ENCODE data around the gene MED10. TPM values are rescaled to one million over a fixed set of nuclear protein-coding genes. Genes with fewer than 3 reads are reported as not detected.
A peak's percentile ranks its signal among the peaks of the same experiment; 100 is the strongest.

The MED10 gene
- total and polyA plus RNA-seq, 9 of the 15 experiments (the other 6 are each of a cell fraction or from before 2014, with no cell fraction given), result 23.8 to 83.4 (median 58.8) TPM

- TF ChIP-seq TSHZ1 (CRISPR knock-in tag; IDR thresholded peaks at IDR 0.05) (no peak), JUN (IDR thresholded peaks at IDR 0.05; ENCODE audit: borderline replicate concordance, low read depth, low read length) (0 out of 2 replicates have a peak, but pooled peaks have one; percentile 27), JUN (CRISPR knock-in tag; IDR thresholded peaks at IDR 0.05; ENCODE audit: borderline replicate concordance) (no peak), POLR2G (IDR thresholded peaks at IDR 0.05; ENCODE audit: low read depth, low read length) (0 out of 2 replicates have a peak, but pooled peaks have one; percentile 23), JUND (IDR thresholded peaks at IDR 0.05; ENCODE audit: borderline replicate concordance, low read depth, low read length) (peak; percentile 84), JUND (tag; IDR thresholded peaks at IDR 0.05; ENCODE audit: borderline replicate concordance, low read depth, low read length) (peak; percentile 49; the same call in 1 of the 3 replicates), GABPB2 (CRISPR knock-in tag; conservative IDR thresholded peaks at IDR 0.05) (no peak), MBD1 (CRISPR knock-in tag; IDR thresholded peaks at IDR 0.05) (no peak), MAZ (CRISPR knock-in tag; conservative IDR thresholded peaks at IDR 0.05 in 1 of 2, IDR thresholded peaks at IDR 0.05 in 1 of 2) (peak in 1 of 2 experiments; percentile 23; a peak in 1 of 4 replicates), TEAD4 (IDR thresholded peaks at IDR 0.05; ENCODE audit: low read length) (no peak), TEAD4 (CRISPR knock-in tag; IDR thresholded peaks at IDR 0.05; ENCODE audit: borderline replicate concordance) (no peak)
Observed at GRCh38 chr5:6411141-6411540, 32.8 kb upstream of the MED10 start (continued).

Measured in K562 (cell line).